Nephron (organoid): ENCODE measurements around the gene XRRA1.
A peak's percentile ranks its signal among the peaks of the same experiment; 100 is the strongest.

Experiments
- H3K27ac Mint-ChIP-seq, 3 experiments: 2 replicates each; pipeline ENCODE4 v1.8.0; 2020; ENCODE audit warnings: mixed read lengths in 3 of 3, mild to moderate bottlenecking in 2 of 3, moderate library complexity in 1 of 3
- H3K27me3 Mint-ChIP-seq: 2 replicates; pipeline ENCODE4 v1.8.0; 2021; ENCODE audit warnings: low read depth, mild to moderate bottlenecking, moderate library complexity, mixed read lengths
- H3K36me3 Mint-ChIP-seq: 2 replicates; pipeline ENCODE4 v1.8.0; 2020; ENCODE audit warnings: low read depth, mixed read lengths
- H3K4me1 Mint-ChIP-seq: 2 replicates; pipeline ENCODE4 v1.8.0; 2020; ENCODE audit warnings: mixed read lengths
- H3K4me3 Mint-ChIP-seq, 3 experiments: 2 replicates each; pipeline ENCODE4 v1.8.0; 2020; ENCODE audit warnings: mild to moderate bottlenecking in 3 of 3, mixed read lengths in 3 of 3, moderate library complexity in 2 of 3
- H3K9me3 Mint-ChIP-seq: 2 replicates; pipeline ENCODE4 v1.8.0; 2020; ENCODE audit warnings: mixed read lengths
- CTCF ChIP-seq, 3 experiments: fragments of 200-600 bp; sonication (generic); IDR thresholded peaks; one replicate each; pipeline ENCODE4 v1.5.0; 2021; ENCODE audit warnings: antibody characterized with exemption in 3 of 3; ENCODE audit not compliant: unreplicated experiment in 3 of 3

The XRRA1 gene

GRCh38 chr11:74954199-74954598, 5.3 kb upstream of the XRRA1 start:
- Mint-ChIP-seq H3K27ac (no peak overlapping the region), H3K4me1 (peaks cover 35% of the 10 kb centered on the region), H3K9me3 (no peaks in the 10 kb centered on the region), H3K4me3 (no peak overlapping the region), H3K36me3 (peaks cover 47% of the 10 kb centered on the region), H3K27me3 (no peaks in the 10 kb centered on the region)
- no peak for TF ChIP-seq CTCF (IDR thresholded peaks at IDR 0.05; ENCODE audit: unreplicated experiment in 3 of 3)

GRCh38 chr11:74953451-74953850, 4.6 kb upstream of the XRRA1 start:
- no peak overlapping the region for H3K4me3 Mint-ChIP-seq
- H3K4me1 Mint-ChIP-seq: peaks cover 33% of the 10 kb centered on the region
- no peaks in the 10 kb centered on the region for H3K9me3 Mint-ChIP-seq
- H3K36me3 Mint-ChIP-seq: peaks cover 43% of the 10 kb centered on the region
- H3K27ac Mint-ChIP-seq: no peak overlapping the region
- TF ChIP-seq CTCF (IDR thresholded peaks at IDR 0.05; ENCODE audit: unreplicated experiment in 3 of 3): no peak
- no peaks in the 10 kb centered on the region for H3K27me3 Mint-ChIP-seq

GRCh38 chr11:74952752-74953151, 3.9 kb upstream of the XRRA1 start:
- Mint-ChIP-seq H3K27me3 (no peaks in the 10 kb centered on the region), H3K36me3 (peaks cover 43% of the 10 kb centered on the region), H3K27ac (no peak overlapping the region), H3K9me3 (no peaks in the 10 kb centered on the region), H3K4me3 (peak overlapping the region in 1 of 3 experiments; percentile 18), H3K4me1 (peaks cover 31% of the 10 kb centered on the region)
- no peak for TF ChIP-seq CTCF (IDR thresholded peaks at IDR 0.05; ENCODE audit: unreplicated experiment in 3 of 3)

- H3K9me3 Mint-ChIP-seq: no peaks in the 10 kb centered on the region
- H3K4me1 Mint-ChIP-seq: peaks cover 25% of the 10 kb centered on the region
- H3K27me3 Mint-ChIP-seq: no peaks in the 10 kb centered on the region
- H3K27ac Mint-ChIP-seq: peak overlapping the region in 2 of 3 experiments; percentile 74 to 91
- peaks cover 36% of the 10 kb centered on the region for H3K36me3 Mint-ChIP-seq
- H3K4me3 Mint-ChIP-seq: peak overlapping the region; percentile 94 to 96 (median 95)
- no peak for TF ChIP-seq CTCF (IDR thresholded peaks at IDR 0.05; ENCODE audit: unreplicated experiment in 3 of 3)
Measured at GRCh38 chr11:74951226-74951625, 2.3 kb upstream of the XRRA1 start.

GRCh38 chr11:74950374-74950969, 1.6 kb upstream of the XRRA1 start:
- Mint-ChIP-seq H3K4me3 (peak overlapping the region; percentile 94 to 96 (median 95)), H3K27me3 (no peaks in the 10 kb centered on the region), H3K36me3 (peaks cover 32% of the 10 kb centered on the region), H3K4me1 (peaks cover 21% of the 10 kb centered on the region), H3K27ac (peak overlapping the region; percentile 74 to 93 (median 91)), H3K9me3 (no peaks in the 10 kb centered on the region)
- no peak for TF ChIP-seq CTCF (IDR thresholded peaks at IDR 0.05; ENCODE audit: unreplicated experiment in 3 of 3)

- peak overlapping the region; percentile 94 to 96 (median 95) for H3K4me3 Mint-ChIP-seq
- peaks cover 21% of the 10 kb centered on the region for H3K4me1 Mint-ChIP-seq
- TF ChIP-seq CTCF (IDR thresholded peaks at IDR 0.05; ENCODE audit: unreplicated experiment in 3 of 3): no peak
- peak overlapping the region; percentile 74 to 93 (median 91) for H3K27ac Mint-ChIP-seq
- H3K27me3 Mint-ChIP-seq: no peaks in the 10 kb centered on the region
- peaks cover 27% of the 10 kb centered on the region for H3K36me3 Mint-ChIP-seq
- no peaks in the 10 kb centered on the region for H3K9me3 Mint-ChIP-seq
Measured at GRCh38 chr11:74949753-74950137, 854 bp upstream of the XRRA1 start.
